DOHH2 (cell line): ENCODE results near the gene FAXC.

Source experiments
- CTCF ChIP-seq: fragments of 200-600 bp; sonication (generic); IDR thresholded peaks from one replicate; pipeline ENCODE4 v1.5.1; 2014; ENCODE audit warnings: antibody characterized with exemption, mild to moderate bottlenecking, low read depth, low read length; ENCODE audit not compliant: poor library complexity, severe bottlenecking
- EZH2phosphoT487 ChIP-seq: fragments of 200-600 bp; sonication (generic); IDR thresholded peaks from 2 replicates; pipeline ENCODE4 v1.6.1; 2017; ENCODE audit warnings: borderline replicate concordance, mild to moderate bottlenecking, antibody characterized with exemption, low read length, moderate library complexity, mixed read lengths

GRCh38 chr6:99252421-99252820 is 97.1 kb downstream of the FAXC start:
- TF ChIP-seq CTCF (no peak), EZH2phosphoT487 (no peak)
